Sciatic nerve (tissue), 2 donors: Measurements from ENCODE around the gene CTNNA1. TPM values are rescaled to one million over a fixed set of nuclear protein-coding genes. Genes with fewer than 3 reads are reported as not detected.
"Not testable (repeated sequence)": the region's sequence is repeated elsewhere in the genome, so short reads cannot be mapped to it uniquely, and the experiment has no call there.

Source experiments
- ATAC-seq: fragments of 200-7000 bp; cut with Tn5 transposase; one replicate; pipeline ENCODE4 v1.9.1; 2020; ENCODE audit warnings: mild to moderate bottlenecking, moderate library complexity
- DNase-seq: peaks from one replicate; pipeline ENCODE4 v3.0.0-alpha.2; 2020; ENCODE audit warnings: low spot score
- intact Hi-C: fragments of 100-400 bp; cut with DNase I; formaldehyde crosslinking; loops from one replicate; pipeline ENCODE4 v1.14.2; 2022
- total RNA-seq: library from RNA; stranded (reverse); fragmentation: NEBNext Ultra II Directional; extraction: Animal tissue kit (Norgen Biotek cat#: 25700); gene quantifications from one replicate; pipeline ENCODE4 v1.2.1, GENCODE V29; 2021
- donor health status: DM: no; HTN: no; CAD: no.
- donor health status: DM: no; HTN: no; CAD: no.

CTNNA1 gene
- total RNA-seq, 1 donor from 2014 or later, result 485 TPM

DNA sequence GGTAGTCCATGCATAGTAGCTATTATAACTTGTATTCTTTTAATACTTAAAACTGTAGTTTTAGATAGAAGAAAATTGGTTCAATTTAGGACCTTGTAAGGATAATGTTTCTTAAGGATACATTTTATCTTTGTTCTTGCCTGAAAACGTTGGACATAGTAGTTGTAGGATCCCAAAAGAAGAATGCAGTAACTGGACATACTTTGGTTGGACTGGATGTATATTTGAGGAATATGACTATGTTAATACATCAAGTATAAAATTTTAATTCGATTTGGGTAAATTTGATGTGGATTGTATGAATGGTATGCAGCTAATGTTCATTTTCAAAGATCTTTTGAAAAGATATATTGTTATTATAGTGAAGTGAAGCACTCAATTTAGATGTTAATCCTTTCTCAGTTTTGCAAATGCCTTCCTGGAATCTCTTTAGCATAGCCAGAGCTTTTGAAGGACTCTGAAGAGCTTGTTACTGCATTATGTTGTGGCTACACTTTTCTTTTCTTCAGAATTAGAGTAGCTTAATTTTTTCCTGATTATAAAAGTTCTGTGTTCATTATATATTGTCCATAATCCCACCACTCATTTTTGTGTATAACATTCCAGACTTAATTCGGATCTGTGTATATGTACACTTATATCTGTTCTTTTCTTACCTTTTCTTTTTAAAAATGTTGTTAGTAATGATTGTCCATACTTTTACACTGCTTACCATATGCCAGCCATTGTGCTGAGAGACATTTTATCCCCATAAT is 80.7 kb downstream of the CTNNA1 start:
- no peak for DNase-seq
- intact Hi-C loops, result no loop called here
- no peak for ATAC-seq

DNA sequence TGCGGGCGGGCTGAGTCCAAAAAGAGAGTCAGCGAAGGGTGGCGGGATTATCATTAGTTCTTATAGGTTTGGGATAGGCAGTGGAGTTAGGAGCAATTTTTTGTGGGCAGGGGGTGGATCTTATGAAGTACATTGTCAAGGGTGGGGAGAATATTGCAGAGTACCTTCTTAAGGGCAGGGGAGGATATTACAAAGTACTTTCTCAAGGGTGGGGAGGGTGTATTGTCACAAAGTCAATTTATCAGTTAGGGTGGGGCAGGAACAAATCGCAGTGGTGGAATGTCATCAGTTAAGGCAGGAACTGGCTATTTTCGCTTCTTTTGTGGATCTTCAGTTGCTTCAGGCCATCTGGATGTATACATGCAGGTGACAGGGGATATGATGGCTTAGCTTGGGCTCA is 81.6 kb downstream of the CTNNA1 start:
- intact Hi-C loops, ATAC-seq, DNase-seq: not testable (repeated sequence)

DNA sequence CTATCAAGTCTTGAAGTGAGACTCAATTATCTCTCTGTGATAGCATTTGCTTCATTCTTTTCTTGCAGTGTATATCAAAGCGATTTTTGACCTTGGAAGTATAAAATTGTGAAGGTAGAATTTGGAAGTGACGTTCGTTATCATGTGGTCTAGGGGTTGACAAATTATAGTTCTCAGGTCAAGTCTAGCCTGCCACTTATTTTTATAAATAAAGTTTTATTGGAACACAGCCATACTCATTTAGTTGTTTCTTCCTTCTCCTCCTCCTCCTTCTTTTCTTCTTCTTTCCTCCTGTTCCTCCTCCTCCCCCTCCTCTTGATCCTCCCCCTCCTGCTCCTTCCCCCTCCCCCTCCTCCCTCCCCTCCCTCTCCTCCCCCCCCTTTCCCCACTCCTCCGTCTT is 83.9 kb downstream of the CTNNA1 start:
- ATAC-seq (no peak), DNase-seq (no peak)
- intact Hi-C loops, result no loop called here

DNA sequence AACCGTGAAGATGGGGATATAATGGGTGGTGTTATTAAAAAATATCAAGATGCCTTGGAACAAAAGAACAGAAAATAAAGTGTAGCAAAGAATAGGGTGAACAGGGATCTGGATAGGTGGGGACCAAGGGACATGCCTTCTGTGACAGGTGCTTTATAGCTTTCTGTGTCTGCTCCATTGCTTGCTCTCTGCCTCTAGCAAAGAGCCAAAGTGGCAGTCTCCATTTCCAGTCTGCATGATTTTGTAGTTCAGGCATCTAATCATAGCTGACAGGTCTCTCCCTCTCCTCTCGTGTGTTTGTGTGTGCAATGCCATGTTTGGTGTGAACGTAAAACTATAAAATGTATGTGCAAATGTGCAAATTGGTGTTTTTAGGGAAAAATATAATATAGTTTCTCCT is 86.9 kb downstream of the CTNNA1 start:
- ATAC-seq (no peak), DNase-seq (no peak)
- intact Hi-C loops, result no loop called here

DNA sequence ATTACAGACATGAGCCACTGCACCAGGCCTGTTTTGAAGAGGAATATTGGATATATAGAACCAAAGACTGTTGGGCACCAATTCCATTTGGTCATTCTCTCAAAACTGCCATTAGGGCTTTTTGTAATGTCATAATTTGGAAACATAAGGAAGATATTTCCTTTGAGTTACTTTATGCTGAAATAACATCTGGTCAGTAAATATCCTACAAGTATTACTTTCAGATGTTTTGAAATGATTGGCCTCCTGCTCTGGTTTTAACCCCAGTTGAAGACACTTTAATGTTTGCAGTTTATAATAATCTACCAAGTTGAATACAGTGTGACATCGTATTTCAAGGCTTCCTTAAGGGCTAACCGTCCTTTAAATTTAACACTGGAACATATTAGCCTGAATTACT is 88.3 kb downstream of the CTNNA1 start:
- DNase-seq, result no peak
- no peak for ATAC-seq
- intact Hi-C loops, result no loop called here

DNA sequence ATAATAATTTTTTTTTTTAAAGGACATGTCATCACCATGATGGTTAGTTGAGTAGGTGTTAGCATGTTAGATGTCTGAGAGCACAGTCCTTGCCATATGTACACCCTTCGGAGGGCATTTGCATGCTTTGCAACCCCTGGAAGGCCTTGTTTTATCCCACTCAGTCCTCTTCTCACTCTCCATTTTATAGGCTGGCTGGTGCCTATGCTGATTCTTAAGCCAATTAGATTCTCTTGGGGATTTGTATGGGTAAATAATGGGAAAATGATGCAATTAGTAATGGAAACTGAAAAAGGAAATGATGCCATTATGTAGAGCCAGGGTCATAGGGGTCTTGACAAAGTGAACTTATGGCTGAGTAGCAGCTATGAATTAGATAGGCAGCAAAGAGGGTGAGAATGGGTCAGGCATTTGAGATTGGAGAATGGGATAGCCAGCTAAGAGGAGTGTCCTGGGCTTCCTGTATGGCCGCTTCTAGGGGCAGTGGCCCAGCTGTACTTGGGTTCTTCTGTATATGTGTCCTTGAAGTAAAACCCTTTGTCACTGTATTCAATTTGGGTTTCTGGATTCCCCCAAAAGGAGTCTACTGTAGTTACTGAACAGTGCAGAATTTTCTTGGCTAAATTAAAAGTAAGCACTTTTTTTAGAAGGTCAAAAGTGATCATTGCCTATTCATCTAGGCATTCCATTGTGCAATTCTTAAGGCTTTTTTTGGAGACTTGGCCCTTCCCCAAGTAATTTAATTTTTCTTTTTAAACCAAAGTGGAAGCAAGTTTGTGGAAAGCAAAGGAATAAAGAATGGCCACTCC is 90.3 kb downstream of the CTNNA1 start:
- intact Hi-C loops, result no loop called here
- ATAC-seq, result peak; percentile 85

DNA sequence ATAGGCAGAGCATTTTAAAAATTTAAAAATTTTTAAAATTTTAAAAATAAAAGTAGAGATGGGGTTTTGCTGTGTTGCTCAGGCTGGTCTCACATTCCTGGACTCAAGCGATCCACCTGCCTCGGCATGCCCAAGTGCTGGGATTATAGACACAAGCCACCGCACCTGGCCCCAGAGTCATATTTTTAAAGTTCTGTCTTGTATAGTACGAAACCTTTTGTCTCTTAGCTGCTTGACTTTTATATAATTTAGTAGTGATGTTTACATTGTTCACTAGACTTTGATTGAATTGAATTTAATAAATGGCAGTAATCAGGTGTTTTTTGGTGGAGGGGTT is 90.9 kb downstream of the CTNNA1 start:
- intact Hi-C loops, result no loop called here
- no peak for ATAC-seq
- no peak for DNase-seq

More for the DNA sequence above, 90.3 kb downstream of the CTNNA1 start:
- DNase-seq, result no peak

DNA sequence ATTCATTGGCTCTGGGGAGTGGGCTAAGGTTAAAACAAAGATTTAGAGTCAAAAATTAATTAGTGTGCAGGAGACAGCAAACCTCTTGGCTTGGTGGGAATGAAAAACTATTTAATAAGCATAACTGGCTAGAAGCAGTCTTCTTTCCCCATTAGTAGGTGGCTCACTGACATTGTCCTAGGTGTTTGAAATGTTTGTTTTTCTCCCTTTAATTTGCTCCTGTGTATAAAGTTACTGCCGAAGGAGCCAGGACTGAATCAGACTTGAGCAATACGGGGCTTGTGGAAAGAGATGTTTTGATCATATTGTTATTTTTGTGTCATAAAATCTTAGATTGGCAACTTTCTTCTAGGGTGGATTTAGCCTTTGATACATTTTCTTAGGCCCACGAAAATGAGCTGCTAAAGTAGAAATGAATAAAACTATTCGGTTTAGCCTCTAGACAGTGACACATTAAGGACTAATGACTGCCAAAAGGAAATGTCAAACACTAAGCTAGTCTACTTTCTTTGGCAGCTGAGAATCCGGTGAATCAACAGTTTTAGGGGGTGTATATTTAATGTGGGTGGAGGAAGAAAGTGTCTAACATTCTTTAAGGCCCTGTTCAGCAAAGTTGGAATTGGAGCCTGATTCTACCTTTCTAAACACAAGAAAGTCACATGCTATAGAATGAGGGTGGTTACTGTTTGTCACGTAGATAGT is 91.7 kb downstream of the CTNNA1 start:
- peak; percentile 70 for ATAC-seq
- DNase-seq, result no peak
- intact Hi-C loops, result no loop called here

DNA sequence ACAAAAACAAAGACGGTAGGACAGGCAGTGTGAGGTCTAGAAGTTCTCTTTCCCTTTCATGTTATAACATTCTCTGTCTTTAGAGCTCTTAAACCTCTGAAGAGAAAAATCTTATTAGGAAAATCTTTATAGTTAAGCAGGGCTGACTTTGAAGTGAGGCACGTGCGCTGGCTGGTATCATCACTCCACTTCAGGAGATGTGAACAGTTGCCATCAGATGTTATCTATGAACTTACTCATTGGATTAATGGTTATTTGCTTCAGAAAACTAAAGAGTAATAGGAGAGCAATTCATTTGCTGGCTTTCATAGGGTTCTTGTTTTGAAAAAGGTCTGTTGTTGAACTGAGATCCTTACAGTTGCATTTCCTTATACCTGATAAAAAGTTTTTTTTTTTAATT is 96.2 kb downstream of the CTNNA1 start:
- DNase-seq, result no peak
- no peak for ATAC-seq
- intact Hi-C loops, result no loop called here

DNA sequence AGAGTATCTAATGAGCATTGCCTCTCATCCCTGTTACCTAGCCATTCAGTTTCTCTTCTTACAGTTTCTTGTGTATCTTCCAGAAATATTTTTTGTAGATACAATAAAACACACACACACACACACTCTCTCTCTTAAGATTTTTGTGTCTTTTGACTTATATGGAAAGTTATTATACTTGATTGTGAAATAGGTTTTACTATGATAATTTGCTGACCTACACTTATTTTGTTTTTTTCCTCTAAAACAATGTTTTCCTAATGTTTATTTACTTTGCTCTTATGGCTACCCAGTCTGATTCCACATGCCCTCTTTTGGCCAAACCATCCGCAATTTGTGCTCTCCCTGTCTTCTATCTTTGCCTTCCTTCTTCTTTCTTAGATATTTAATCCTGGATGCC is 96.7 kb downstream of the CTNNA1 start:
- DNase-seq, result no peak
- ATAC-seq, result no peak
- intact Hi-C loops, result no loop called here

DNA sequence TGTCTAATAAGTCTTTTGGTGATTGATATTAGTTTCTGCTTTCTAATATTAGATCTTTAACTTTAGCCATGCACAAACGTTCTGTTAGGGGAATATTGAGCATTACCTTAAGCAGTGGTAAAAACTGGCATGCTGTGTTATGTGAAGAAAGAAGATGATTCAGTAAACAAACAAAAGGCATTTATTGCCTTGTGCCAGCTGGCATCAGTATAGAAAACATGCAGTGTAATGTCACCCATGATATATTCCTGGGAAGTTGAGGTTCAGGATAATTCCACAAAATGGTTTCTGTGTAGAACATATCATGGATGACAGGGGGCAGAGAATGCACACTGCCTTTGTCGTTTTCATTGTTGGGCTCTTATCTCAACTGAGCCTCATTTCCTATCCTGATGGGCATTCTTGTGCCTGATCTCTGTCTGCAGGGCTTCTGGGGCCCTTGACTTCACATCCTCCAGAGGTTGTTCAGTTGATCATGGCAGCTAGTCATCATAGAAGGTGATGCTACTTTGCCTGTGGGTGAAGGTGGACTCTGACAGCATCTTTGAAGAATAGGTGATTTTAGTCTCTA is 97.7 kb downstream of the CTNNA1 start:
- no peak for DNase-seq
- no peak for ATAC-seq
- intact Hi-C loops, result no loop called here

DNA sequence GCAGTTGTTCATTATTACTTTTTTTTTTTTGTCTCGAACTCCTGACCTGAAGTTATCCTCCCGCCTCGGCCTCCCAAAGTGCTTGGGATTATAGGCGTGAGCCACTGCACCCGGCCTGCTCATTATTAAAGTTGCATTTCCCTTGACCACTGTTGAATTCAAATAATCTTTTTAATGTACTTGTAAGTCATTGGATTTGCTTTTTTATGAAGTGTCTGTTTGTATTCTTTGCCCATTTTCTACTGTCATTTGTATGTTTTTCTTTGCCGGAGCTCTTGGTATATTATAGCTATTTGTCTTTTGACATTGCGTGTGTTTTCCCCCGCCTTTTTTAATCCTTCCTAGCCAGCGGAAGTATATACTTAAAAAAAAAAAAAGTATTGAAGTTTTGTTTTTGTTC is 99.9 kb downstream of the CTNNA1 start:
- DNase-seq, result no peak
- intact Hi-C loops, result no loop called here
- no peak for ATAC-seq

DNA sequence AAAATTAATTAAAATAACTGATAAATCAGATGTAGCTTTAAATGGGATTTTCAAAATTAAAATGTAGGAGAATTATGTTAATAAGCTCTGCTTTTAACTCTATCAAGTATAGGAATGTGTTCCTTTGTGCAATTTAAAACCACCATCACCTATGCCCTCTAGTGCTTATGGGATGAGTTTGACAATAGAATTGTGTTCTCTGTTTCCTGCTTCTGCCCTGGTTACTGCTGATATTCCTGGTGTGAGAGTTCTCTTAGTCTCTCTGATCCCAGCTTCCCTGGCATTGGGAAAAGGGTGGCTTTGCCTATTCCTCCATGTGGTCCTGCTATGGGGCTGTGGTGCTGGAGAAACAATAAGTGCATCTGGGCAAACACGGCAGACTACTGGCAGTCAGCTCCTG is 113.8 kb downstream of the CTNNA1 start:
- DNase-seq (no peak), ATAC-seq (no peak)
- intact Hi-C loops, result no loop called here

DNA sequence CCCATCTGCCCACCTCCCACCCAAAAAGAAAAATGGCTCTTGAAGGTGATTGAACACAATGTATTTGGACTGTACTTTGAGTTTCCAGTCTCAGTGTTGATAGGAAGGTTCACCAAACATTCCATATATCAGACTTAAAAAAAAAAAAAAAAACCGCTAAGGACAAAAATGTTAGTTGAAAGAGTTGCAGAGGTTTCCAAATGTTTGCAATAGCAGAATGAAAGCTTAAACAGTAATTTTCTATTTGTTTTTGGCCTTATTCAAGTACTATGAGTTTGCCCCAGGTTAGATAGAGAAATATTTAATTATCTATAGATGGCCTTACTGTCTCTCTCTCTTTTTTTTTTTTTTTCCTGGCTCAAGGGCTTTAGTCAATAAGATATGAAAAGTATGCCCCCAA is 115.8 kb downstream of the CTNNA1 start:
- ATAC-seq (no peak), DNase-seq (no peak)
- intact Hi-C loops, result no loop called here

DNA sequence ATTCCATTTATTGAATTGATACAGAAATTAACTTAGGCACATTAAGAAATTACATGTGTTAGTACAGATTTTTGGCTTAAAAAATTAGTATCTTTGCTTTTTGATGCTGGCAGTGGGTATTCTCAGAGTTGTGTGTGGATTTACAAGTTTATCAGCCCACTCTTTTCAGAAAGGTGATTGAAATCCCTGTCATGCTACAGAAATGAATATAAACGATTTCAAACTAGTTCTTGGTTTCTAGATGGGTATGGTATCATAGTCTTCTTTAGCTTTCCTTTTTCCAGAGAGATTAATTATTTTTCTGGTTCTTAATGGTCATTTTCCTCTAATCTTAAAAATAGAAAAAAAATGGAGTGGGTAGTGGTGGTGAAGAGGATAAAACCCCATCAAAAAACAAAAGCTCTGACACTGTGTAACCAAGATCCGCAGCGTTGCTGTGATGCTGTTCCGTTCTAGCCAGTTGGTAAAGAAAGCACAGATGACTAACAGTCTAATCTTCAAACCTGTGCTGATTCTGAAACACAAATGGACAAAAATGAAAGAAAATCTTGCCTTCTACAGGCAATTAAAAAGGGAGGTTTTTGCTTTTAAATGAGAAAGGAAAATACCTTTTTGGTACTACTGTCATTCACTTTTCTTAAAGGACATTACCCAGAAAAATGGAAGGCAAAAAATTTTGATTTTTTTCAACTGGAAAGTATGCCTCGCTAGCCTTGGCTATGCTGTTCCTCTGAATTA is 116.7 kb downstream of the CTNNA1 start:
- intact Hi-C loops, result no loop called here
- no peak for ATAC-seq
- no peak for DNase-seq

DNA sequence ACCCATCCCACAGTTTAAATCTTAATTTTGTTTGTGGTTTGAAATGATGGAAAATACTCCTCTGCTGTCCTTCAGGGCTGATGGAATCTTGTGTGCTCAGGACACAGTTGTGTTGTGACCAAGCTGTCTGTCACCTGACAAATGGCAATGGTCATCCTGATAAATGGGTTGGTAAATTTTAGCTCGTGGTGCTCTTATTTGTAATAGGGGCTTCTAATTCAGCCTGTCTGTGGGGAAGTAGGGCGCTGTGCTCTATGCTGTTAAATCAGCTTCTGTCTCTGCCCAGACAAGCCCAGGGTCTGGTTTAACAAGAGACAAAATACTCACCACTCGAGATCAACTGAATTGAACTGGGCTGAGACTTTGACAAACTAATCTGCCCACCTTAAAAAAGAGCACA is 117.4 kb downstream of the CTNNA1 start:
- intact Hi-C loops, result no loop called here
- DNase-seq (no peak), ATAC-seq (no peak)

DNA sequence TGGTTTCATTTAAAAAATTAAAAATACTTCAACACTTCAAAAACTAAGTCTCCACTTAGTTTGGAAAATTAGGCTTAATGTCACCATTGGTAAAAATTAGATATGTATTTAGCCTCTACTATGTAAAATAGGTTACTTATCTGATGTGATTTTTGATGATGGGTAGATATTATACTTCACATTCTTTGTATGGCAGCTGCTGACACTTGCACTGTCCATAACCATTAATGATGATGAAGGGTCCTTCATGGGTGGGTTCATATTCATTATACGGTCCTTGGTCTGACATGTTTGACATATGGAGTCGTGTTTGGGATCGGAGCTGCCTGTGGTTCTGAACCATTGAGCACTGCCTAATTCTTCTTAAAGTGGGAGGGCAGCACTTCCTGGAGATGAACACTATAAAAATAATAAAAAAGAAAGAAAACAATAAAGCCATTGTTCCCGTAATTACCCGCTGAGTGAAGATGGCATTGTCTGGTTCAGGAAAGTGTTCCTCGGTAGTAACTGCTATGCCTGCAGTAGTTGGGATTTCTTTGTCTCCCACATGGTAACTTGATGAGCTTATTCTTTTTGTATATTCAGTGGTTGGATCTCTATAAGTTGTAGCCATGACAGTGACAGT is 119.7 kb downstream of the CTNNA1 start:
- no peak for ATAC-seq
- intact Hi-C loops, result no loop called here
- DNase-seq, result no peak

DNA sequence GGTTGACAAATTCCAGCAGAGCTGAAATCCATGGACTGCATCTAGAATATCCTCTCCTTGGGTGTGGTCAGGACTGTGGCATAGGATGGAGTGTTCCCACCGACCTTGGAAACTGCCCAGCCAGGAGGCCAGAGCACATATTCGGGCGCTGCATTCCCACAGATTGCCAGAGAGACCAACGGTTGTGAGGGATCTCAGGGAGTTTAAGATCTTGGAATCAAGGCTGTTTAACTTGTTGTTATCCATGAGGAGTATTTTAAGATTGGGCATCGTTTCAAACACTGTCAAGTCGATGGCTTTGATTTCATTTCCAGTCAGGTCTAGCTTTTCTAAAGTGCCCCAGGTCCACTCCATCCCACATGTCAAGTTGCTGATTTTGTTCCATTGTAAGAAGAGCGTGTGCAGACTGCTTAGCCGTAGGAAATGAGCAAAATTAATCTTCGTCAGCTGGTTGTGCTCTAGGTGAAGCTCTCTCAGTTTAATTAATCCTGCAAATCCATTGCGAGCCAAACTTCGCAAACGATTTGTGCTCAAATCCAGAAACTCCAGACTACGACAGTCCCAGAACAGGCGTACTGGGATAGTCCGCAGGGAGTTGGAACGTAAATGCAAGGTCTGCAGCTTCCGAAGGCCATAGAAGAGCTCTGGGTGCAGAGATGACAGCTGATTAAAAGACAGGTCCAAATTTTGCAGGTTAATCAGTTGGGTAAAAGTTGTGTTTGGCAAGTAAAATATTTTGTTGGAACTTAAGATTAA is 120.4 kb downstream of the CTNNA1 start:
- DNase-seq (no peak), ATAC-seq (no peak)
- intact Hi-C loops, result no loop called here
